ENCODE data around the gene ZMYND10. TPM values are rescaled to one million over a fixed set of nuclear protein-coding genes. Genes with fewer than 3 reads are reported as not detected.

The ZMYND10 gene
- total and polyA plus RNA-seq, 9 of the 15 experiments (the other 6 are each of a cell fraction or from before 2014, with no cell fraction given), result 0.20 to 2.8 (median 0.70) TPM

GRCh38 chr3:50347187-50347813 lies 1.8 kb upstream of the ZMYND10 start (continued):
- TF ChIP-seq REST (IDR thresholded peaks at IDR 0.05; ENCODE audit: borderline replicate concordance) (peak; percentile 41; the same call in 1 of the 2 replicates), REST (CRISPR knock-in tag; IDR thresholded peaks at IDR 0.05; ENCODE audit: low read depth) (no peak), ETS2 (tag; IDR thresholded peaks at IDR 0.05; ENCODE audit: borderline replicate concordance, poor library complexity, severe bottlenecking) (no peak), NFXL1 (CRISPR knock-in tag; IDR thresholded peaks at IDR 0.05) (no peak), TEAD1 (CRISPR knock-in tag; IDR thresholded peaks at IDR 0.05) (no peak), ZFX (CRISPR knock-in tag; IDR thresholded peaks at IDR 0.05) (no peak), HMBOX1 (IDR thresholded peaks at IDR 0.05) (no peak), CBFB (CRISPR knock-in tag; IDR thresholded peaks at IDR 0.05) (no peak), HDAC2 (IDR thresholded peaks at IDR 0.05) (no peak)

Data from K562 (cell line).